Lung (tissue), 12 donors: Measurements from ENCODE around the gene ARL5C. TPM values are rescaled to one million over a fixed set of nuclear protein-coding genes. Genes with fewer than 3 reads are reported as not detected.

Experiments
- ATAC-seq: fragments of 200-7000 bp; cut with Tn5 transposase; one replicate; pipeline ENCODE4 v1.9.1; 2020; ENCODE audit warnings: moderate number of reproducible peaks; ENCODE audit not compliant: insufficient read depth, low FRiP score
- DNase-seq, 3 donors: peaks; one replicate each; pipeline ENCODE4 v3.0.0-alpha.2; 2013 to 2017
- H3K27ac ChIP-seq, 2 donors: one replicate each; pipeline ENCODE4 v1.5.1; 2013; ENCODE audit warnings: mild to moderate bottlenecking in 2 of 2, moderate library complexity in 2 of 2, control low read depth in 1 of 2, inconsistent platforms in 1 of 2, low read depth in 1 of 2, low read length in 1 of 2
- H3K27me3 ChIP-seq, 3 donors: one replicate each; pipeline ENCODE4 v1.5.1; 2013; ENCODE audit warnings: low read length in 2 of 3; ENCODE audit not compliant: control insufficient read depth in 3 of 3, insufficient read depth in 3 of 3
- H3K36me3 ChIP-seq, 4 donors: one replicate each; pipeline ENCODE4 v1.5.1; 2013; ENCODE audit warnings: low read length in 4 of 4, mild to moderate bottlenecking in 1 of 4, moderate library complexity in 1 of 4; ENCODE audit not compliant: control insufficient read depth in 4 of 4, insufficient read depth in 4 of 4
- H3K4me1 ChIP-seq, 5 donors: one replicate each; pipeline ENCODE4 v1.5.1; 2013; ENCODE audit warnings: low read length in 5 of 5, mild to moderate bottlenecking in 2 of 5, moderate library complexity in 1 of 5; ENCODE audit not compliant: control insufficient read depth in 5 of 5, insufficient read depth in 5 of 5
- H3K4me3 ChIP-seq: one replicate; pipeline ENCODE4 v1.5.1; 2013; ENCODE audit warnings: mild to moderate bottlenecking, control low read depth, moderate library complexity
- H3K9ac ChIP-seq, 2 donors: one replicate each; pipeline ENCODE4 v1.5.1; 2013; ENCODE audit warnings: low read length in 2 of 2, control low read depth in 1 of 2; ENCODE audit not compliant: insufficient read depth in 1 of 2
- H3K9me3 ChIP-seq, 4 donors: one replicate each; pipeline ENCODE4 v1.5.1; 2013; ENCODE audit warnings: low read length in 3 of 4, mild to moderate bottlenecking in 1 of 4, moderate library complexity in 1 of 4; ENCODE audit not compliant: control insufficient read depth in 4 of 4, insufficient read depth in 3 of 4
- CTCF ChIP-seq: IDR thresholded peaks from 2 replicates; pipeline ENCODE4 v1.5.1; 2012; ENCODE audit warnings: mild to moderate bottlenecking; ENCODE audit errors: control extremely low read depth, extremely low read depth
- WGBS, 2 donors: extraction: QIAGEN DNeasy Blood & Tissue Kit; methylation state at CpG; one replicate each; pipeline ENCODE4 v1.1.7; 2013; 5-methylcytosine and 5-hydroxymethylcytosine counted together
- polyA plus RNA-seq, 2 donors: library from polyadenylated mRNA; stranded (reverse); fragments of 200-250 nt; gene quantifications; one replicate each; pipeline ENCODE4 v1.2.1, GENCODE V29; 2013
- total RNA-seq, 2 donors: library from RNA; depleted of rRNA in 1 of 2; stranded (reverse); fragments of >200 nt in 1 of 2; gene quantifications; one replicate each; pipeline ENCODE4 v1.2.1, GENCODE V29; 2014 to 2021
- donor health status: control.
- donor health status: control.
- donor health status: Bipolar disorder and iron deficiency.
- donor health status: healthy.
- donor health status: DM: yes; HTN: yes; CAD: no.

Gene ARL5C
- total and polyA plus RNA-seq, 4 donors, result not detected

- Histone ChIP-seq H3K9ac (no peak overlapping the region), H3K4me1 (peaks cover 0 to 29% (median 10%) of the 10 kb centered on the region in 5 donors), H3K9me3 (no peaks in the 10 kb centered on the region), H3K27me3 (peaks cover 0 to 19% (median 0%) of the 10 kb centered on the region in 3 donors), H3K27ac (no peak overlapping the region), H3K4me3 (peak overlapping the region; percentile 35), H3K36me3 (no peaks in the 10 kb centered on the region)
- ATAC-seq, result peak; percentile 86
- 1% methylated on average over 15 of the region's 15 CpGs for WGBS, 2 donors
- DNase-seq, result peak; percentile 86 to 93 (median 87)
- peak; percentile 57 for TF ChIP-seq CTCF
These were observed 1.3 kb downstream of the ARL5C start for GRCh38 chr17:39164675-39165143.

- Histone ChIP-seq H3K4me3 (no peak overlapping the region), H3K9me3 (no peaks in the 10 kb centered on the region), H3K9ac (no peak overlapping the region), H3K27me3 (peaks cover 0 to 19% (median 0%) of the 10 kb centered on the region in 3 donors), H3K27ac (no peak overlapping the region), H3K4me1 (peaks cover 0 to 20% (median 7%) of the 10 kb centered on the region in 5 donors), H3K36me3 (no peaks in the 10 kb centered on the region)
- ATAC-seq (no peak), DNase-seq (no peak)
- WGBS, 2 donors, result 79 to 83% methylated on average over 2 of the region's 2 CpGs
- TF ChIP-seq CTCF, result no peak
These were observed 4.0 kb downstream of the ARL5C start for GRCh38 chr17:39161962-39162361.

- TF ChIP-seq CTCF, result no peak
- Histone ChIP-seq H3K4me1 (peaks cover 0 to 2% (median 0%) of the 10 kb centered on the region in 5 donors), H3K9ac (no peak overlapping the region), H3K27me3 (no peaks in the 10 kb centered on the region), H3K4me3 (no peak overlapping the region), H3K36me3 (no peaks in the 10 kb centered on the region), H3K27ac (no peak overlapping the region), H3K9me3 (no peaks in the 10 kb centered on the region)
- 71 to 81% methylated on average over 2 of the region's 2 CpGs for WGBS, 2 donors
- DNase-seq (no peak), ATAC-seq (no peak)
These were observed 7.3 kb downstream of the ARL5C start for GRCh38 chr17:39158623-39159022.

- no peak for ATAC-seq
- 72 to 88% methylated on average over 7 of the region's 7 CpGs for WGBS, 2 donors
These were observed 9.5 kb downstream of the ARL5C start for GRCh38 chr17:39156491-39156890.

More at GRCh38 chr17:39156491-39156890, 9.5 kb downstream of the ARL5C start:
- Histone ChIP-seq H3K36me3 (no peaks in the 10 kb centered on the region), H3K27ac (no peak overlapping the region), H3K27me3 (peaks cover 0 to 3% (median 0%) of the 10 kb centered on the region in 3 donors), H3K9me3 (no peaks in the 10 kb centered on the region), H3K4me1 (peaks cover 0 to 15% (median 0%) of the 10 kb centered on the region in 5 donors), H3K4me3 (no peak overlapping the region), H3K9ac (no peak overlapping the region)
- TF ChIP-seq CTCF, result no peak
- DNase-seq, result no peak
